Right lobe of liver (tissue), 6 donors: ENCODE data around the gene SMARCC2. TPM values are rescaled to one million over a fixed set of nuclear protein-coding genes. Genes with fewer than 3 reads are reported as not detected.

Source experiments
- ATAC-seq, 4 donors: fragments of 200-7000 bp; cut with Tn5 transposase; one replicate each; pipeline ENCODE4 v1.9.1; 2020; ENCODE audit warnings: mild to moderate bottlenecking in 4 of 4, moderate library complexity in 4 of 4
- DNase-seq, 3 donors: peaks; one replicate each; pipeline ENCODE4 v3.0.0-alpha.2; 2020
- H3K27ac ChIP-seq, 3 donors: fragments of 200-600 bp; one replicate each; pipeline ENCODE4 v1.8.0; 2022
- H3K27me3 ChIP-seq, 2 donors: fragments of 200-600 bp; one replicate each; pipeline ENCODE4 v1.8.0; 2022
- H3K36me3 ChIP-seq, 4 donors: fragments of 200-600 bp; sonication (generic) in 1 of 4; one replicate each; pipeline versions ENCODE4 v1.5.1 to v1.8.0; 2017 to 2022; ENCODE audit warnings: control low read depth in 1 of 4
- H3K4me1 ChIP-seq, 4 donors: fragments of 200-600 bp; sonication (generic) in 1 of 4; one replicate each; pipeline versions ENCODE4 v1.5.1 to v1.8.0; 2017 to 2022; ENCODE audit warnings: control low read depth in 1 of 4
- H3K4me3 ChIP-seq, 3 donors: fragments of 200-600 bp; one replicate each; pipeline ENCODE4 v1.8.0; 2022
- H3K9me3 ChIP-seq, 4 donors: fragments of 200-600 bp; sonication (generic) in 1 of 4; one replicate each; pipeline versions ENCODE4 v1.5.1 to v1.8.0; 2017 to 2022; ENCODE audit warnings: control low read depth in 1 of 4
- POLR2A ChIP-seq: fragments of 450-650 bp; IDR thresholded peaks from one replicate; pipeline ENCODE4 v1.6.1; 2017; ENCODE audit warnings: antibody characterized with exemption, mild to moderate bottlenecking
- WGBS: methylation state at CpG from one replicate; pipeline ENCODE4 v1.1.6; 2018; ENCODE audit warnings: low coverage, low lambda C conversion rate; ENCODE audit not compliant: insufficient coverage; ENCODE audit errors: missing lambda C conversion rate; 5-methylcytosine and 5-hydroxymethylcytosine counted together
- intact Hi-C, 2 donors: fragments of 100-400 bp; cut with DNase I; formaldehyde crosslinking; loops; one replicate each; pipeline versions ENCODE4 v1.11.2 to v1.14.1; 2022
- long read RNA-seq: library from polyadenylated mRNA; unstranded; transcript quantifications from one replicate; pipeline ENCODE4 v2.0.0, GENCODE V29; 2019
- total RNA-seq, 6 experiments: library from RNA; depleted of rRNA in 2 of 6; stranded (reverse); fragments of >200 nt in 2 of 6; fragmentation: NEBNext Ultra II Directional in 3 of 6; extraction: Animal tissue kit (Norgen Biotek cat#: 25700) in 3 of 6; gene quantifications; one replicate each; pipeline versions ENCODE4 v1.1.0 to v1.2.4, GENCODE V29; 2016 to 2023
- TF ChIP-seq, protein P1 (sequence below), 4 donors: fragments of 200-600 bp in 3 of 4; fragments of 450-650 bp in 1 of 4; IDR thresholded peaks; one replicate each; pipeline versions ENCODE4 v1.5.1 to v1.8.0; 2016 to 2022; ENCODE audit warnings: antibody characterized with exemption in 4 of 4, mild to moderate bottlenecking in 2 of 4
- donor health status: DM: no; HTN: yes; CAD: no.
- donor health status: DM: no; HTN: no; CAD: no.
- donor health status: DM: no; HTN: no; CAD: no.
- donor health status: DM: no; HTN: yes; CAD: no.
- donor health status: DM: no; HTN: yes; CAD: no.

The SMARCC2 gene
- 10 to 100 TPM; 17.9 to 40.8 (median 25.7) TPM for total RNA-seq
- long read RNA-seq, partial matches to known transcripts, result 6 of 6 reads
- long read RNA-seq, other reads (novel, unspliced or antisense), result 0 of 6 reads

DNA sequence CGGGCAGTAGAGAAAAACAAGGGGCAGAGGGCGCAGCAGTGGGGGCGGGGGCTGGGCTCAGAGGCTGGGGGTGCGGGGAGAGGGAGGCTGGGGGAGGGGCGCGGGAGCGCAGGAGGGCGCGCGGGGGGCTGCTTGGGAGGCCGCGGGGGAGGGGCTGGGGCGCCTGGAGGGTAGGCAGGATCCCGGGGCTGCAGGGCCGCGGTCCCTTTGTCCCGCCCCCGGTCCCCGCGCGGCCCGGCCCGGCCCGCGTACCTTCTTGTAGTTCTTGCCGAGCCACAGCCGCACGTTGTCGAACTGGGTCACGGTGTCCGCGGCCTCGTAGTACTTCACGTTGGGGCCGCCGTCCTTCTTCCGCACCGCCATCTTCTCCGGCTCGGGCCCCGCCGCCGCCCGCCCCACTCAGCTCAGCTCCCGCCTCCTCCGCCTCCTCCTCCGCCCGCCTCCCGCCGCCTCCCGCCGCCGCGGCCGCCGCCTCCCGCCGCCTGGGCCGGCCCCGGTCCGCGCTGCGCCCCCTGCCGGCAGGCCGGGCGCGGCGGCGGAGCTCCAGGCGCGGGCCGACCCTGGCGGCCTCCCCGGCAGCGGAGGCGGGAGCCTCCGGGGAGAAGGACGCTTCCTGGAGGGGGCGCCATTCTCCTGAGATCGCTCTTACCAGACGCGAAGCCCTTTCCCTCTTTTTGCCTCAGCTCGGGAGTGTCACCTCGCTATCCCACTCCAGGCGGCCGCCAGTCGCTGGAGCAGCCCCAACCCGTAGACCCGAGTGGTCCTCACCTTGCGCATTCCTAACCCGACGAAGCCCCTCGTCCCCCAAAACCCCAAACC lies at the start of gene SMARCC2:
Gene SMARCC2, minus strand, starts transcription at position 385 of the 819 bp plus-strand sequence. Its CDS starts 22 bp downstream, at position 363.
- no peaks in the 10 kb centered on the region for H3K27me3 ChIP-seq
- TF ChIP-seq, protein P1, sequence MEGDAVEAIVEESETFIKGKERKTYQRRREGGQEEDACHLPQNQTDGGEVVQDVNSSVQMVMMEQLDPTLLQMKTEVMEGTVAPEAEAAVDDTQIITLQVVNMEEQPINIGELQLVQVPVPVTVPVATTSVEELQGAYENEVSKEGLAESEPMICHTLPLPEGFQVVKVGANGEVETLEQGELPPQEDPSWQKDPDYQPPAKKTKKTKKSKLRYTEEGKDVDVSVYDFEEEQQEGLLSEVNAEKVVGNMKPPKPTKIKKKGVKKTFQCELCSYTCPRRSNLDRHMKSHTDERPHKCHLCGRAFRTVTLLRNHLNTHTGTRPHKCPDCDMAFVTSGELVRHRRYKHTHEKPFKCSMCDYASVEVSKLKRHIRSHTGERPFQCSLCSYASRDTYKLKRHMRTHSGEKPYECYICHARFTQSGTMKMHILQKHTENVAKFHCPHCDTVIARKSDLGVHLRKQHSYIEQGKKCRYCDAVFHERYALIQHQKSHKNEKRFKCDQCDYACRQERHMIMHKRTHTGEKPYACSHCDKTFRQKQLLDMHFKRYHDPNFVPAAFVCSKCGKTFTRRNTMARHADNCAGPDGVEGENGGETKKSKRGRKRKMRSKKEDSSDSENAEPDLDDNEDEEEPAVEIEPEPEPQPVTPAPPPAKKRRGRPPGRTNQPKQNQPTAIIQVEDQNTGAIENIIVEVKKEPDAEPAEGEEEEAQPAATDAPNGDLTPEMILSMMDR (IDR thresholded peaks at IDR 0.05), result peak; percentile 62 to 88 (median 72)
- peak; percentile 12 for TF ChIP-seq POLR2A
- H3K27ac ChIP-seq, result peak within 1 kb of the TSS; percentile 78 to 93 (median 82)
- intact Hi-C loops, result loop anchor here (5.0 kb wide), 2 partner anchors 57 to 62 kb away; partner anchors contain the start of gene ESYT1 (in 1 of the 2)
- no peaks in the 10 kb centered on the region for H3K9me3 ChIP-seq
- ATAC-seq, result peak; percentile 84 to 93 (median 90)
- DNase-seq, result peak; percentile 90 to 93 (median 91)
- H3K4me1 ChIP-seq, result peaks cover 0 to 13% (median 6%) of the 10 kb centered on the region in 4 donors
- peak within 1 kb of the TSS; percentile 57 to 80 (median 80) for H3K4me3 ChIP-seq
- H3K36me3 ChIP-seq, result peaks cover 0 to 18% (median 2%) of the 10 kb centered on the region in 4 donors
- 2% methylated on average over 8 of the region's 93 CpGs for WGBS

DNA sequence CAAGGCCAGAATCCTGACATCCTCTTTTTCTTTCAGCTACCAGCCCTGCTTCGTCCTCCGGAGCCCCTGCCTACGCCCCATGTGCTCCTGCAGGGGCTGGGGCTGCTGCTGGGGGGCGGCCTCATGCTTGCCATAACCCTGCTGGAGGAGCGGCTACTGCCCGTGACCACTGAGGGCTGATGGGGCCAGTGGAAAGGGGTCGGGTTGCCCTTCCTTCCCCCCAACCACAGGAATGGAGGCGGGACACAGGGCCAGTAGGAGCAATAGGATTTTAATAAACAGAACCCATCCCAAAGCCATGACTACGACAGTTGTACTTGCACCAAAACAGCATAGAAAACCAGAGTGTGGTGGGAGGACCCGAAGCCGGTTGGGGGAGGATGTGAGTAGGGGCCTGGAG lies 48.3 kb upstream of the SMARCC2 start:
- Histone ChIP-seq H3K9me3 (no peaks in the 10 kb centered on the region), H3K4me1 (peaks cover 0 to 5% (median 0%) of the 10 kb centered on the region in 4 donors), H3K36me3 (peaks cover 0 to 17% (median 5%) of the 10 kb centered on the region in 4 donors), H3K27me3 (no peaks in the 10 kb centered on the region), H3K4me3 (no peak overlapping the region), H3K27ac (no peak overlapping the region)
- DNase-seq, result no peak
- 41% methylated on average over 3 of the region's 11 CpGs for WGBS
- no peak for ATAC-seq
- TF ChIP-seq, protein P1 (IDR thresholded peaks at IDR 0.05), result no peak
- no peak for TF ChIP-seq POLR2A
- intact Hi-C loops, result no loop called here

DNA sequence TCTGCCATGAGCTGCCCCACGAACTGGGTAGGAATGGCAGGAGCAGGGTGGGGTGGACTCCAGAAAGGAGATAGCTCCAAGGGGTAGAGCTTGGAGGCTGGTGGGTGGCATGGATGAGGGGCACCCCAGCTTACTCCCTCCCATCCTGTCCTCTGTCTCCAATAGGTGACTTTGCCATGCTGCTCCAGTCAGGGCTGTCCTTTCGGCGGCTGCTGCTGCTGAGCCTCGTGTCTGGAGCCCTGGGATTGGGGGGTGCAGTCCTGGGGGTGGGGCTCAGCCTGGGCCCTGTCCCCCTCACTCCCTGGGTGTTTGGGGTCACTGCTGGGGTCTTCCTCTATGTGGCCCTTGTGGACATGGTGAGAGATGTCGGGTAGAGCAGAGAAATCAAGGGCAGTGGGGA lies 47.7 kb upstream of the SMARCC2 start:
- Histone ChIP-seq H3K27me3 (no peaks in the 10 kb centered on the region), H3K9me3 (no peaks in the 10 kb centered on the region), H3K27ac (no peak overlapping the region), H3K4me1 (peaks cover 0 to 5% (median 0%) of the 10 kb centered on the region in 4 donors), H3K36me3 (peaks cover 0 to 14% (median 5%) of the 10 kb centered on the region in 4 donors), H3K4me3 (no peak overlapping the region)
- WGBS, result 100% methylated on average over 1 of the region's 5 CpGs
- intact Hi-C loops, result no loop called here
- ATAC-seq, result peak in 1 of 4 donors; percentile 2
- TF ChIP-seq, protein P1 (IDR thresholded peaks at IDR 0.05), result no peak
- no peak for TF ChIP-seq POLR2A
- no peak for DNase-seq

DNA sequence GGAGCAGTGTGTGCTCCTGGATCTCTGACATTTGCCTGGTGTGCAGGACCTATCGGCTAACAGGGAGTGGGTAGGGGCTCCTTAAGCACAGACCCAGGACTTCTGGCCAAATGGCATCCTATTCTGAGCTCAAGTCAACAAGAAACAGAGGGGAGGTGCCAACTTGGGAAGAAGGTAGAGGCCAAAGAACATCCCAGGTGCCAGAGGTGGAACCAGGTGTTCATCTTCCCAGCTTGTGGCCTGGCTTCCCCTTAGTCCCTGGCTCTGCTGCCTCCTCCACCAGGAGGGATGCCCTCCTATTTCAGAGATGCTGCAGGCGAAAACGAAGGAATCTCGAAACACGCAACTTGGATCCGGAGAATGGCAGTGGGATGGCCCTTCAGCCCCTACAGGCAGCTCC lies 46.8 kb upstream of the SMARCC2 start:
- peaks cover 0 to 14% (median 5%) of the 10 kb centered on the region in 4 donors for H3K36me3 ChIP-seq
- H3K4me1 ChIP-seq, result peaks cover 0 to 10% (median 4%) of the 10 kb centered on the region in 4 donors
- 100% methylated on average over 4 of the region's 6 CpGs for WGBS
- intact Hi-C loops, result no loop called here
- TF ChIP-seq, protein P1 (IDR thresholded peaks at IDR 0.05), result no peak
- no peak for TF ChIP-seq POLR2A
- no peak overlapping the region for H3K4me3 ChIP-seq
- ATAC-seq (no peak), DNase-seq (no peak)
- H3K27ac ChIP-seq, result no peak overlapping the region
- no peaks in the 10 kb centered on the region for H3K9me3 ChIP-seq
- no peaks in the 10 kb centered on the region for H3K27me3 ChIP-seq
